ENCODE measurements around the gene ZFHX2.
"Not testable (repeated sequence)": the region's sequence is repeated elsewhere in the genome, so short reads cannot be mapped to it uniquely, and the experiment has no call there.

ZFHX2 gene

GRCh38 chr14:23583761-23584526 lies 32.4 kb upstream of the ZFHX2 start:
- H3K79me1 ChIP-seq (ENCODE audit: low read depth, low read length); H3K4ac ChIP-seq (ENCODE audit: low read length): not testable (repeated sequence)
- no CpG with 5 or more reads among the region's 25 CpGs for WGBS, 2 donors (ENCODE audit: extremely low coverage in 2 of 2, insufficient read length in 2 of 2, insufficient replicate concordance in 1 of 2)

GRCh38 chr14:23582906-23583760 lies 31.6 kb upstream of the ZFHX2 start:
- Histone ChIP-seq H3K4me3 (ENCODE audit: low read length in 2 of 2) (no peak overlapping the region), H4K8ac (ENCODE audit: low read depth, low read length) (no peak overlapping the region), H3K27ac (replicated peaks; ENCODE audit: low read length) (no peak overlapping the region), H3K79me1 (ENCODE audit: low read depth, low read length) (no peaks in the 10 kb centered on the region), H2BK12ac (ENCODE audit: low read length) (no peak overlapping the region), H3K36me3 (replicated peaks in 1 of 2; ENCODE audit: control insufficient read depth in 2 of 2, insufficient read depth in 2 of 2, low read length in 2 of 2) (no peaks in the 10 kb centered on the region), H3K4ac (ENCODE audit: low read length) (no peak overlapping the region), H3K9ac (ENCODE audit: low read depth, low read length, poor library complexity) (no peak overlapping the region), H2BK15ac (ENCODE audit: low read length) (no peak overlapping the region), H3K9me3 (replicated peaks in 1 of 2; ENCODE audit: control insufficient read depth in 2 of 2, insufficient read depth in 1 of 2, low read depth in 1 of 2, low read length in 2 of 2) (no peaks in the 10 kb centered on the region), H3K18ac (ENCODE audit: low read length) (no peak overlapping the region), H2BK120ac (ENCODE audit: low read depth, low read length) (no peak overlapping the region), H2AK5ac (ENCODE audit: low read depth, low read length) (no peak overlapping the region), H3K23ac (ENCODE audit: low read depth, low read length, poor library complexity) (no peak overlapping the region), H2BK5ac (ENCODE audit: low read length) (no peak overlapping the region), H3K4me1 (ENCODE audit: control insufficient read depth in 2 of 2, insufficient read depth in 1 of 2, low read depth in 1 of 2, low read length in 2 of 2) (peaks cover 6 to 8% of the 10 kb centered on the region in 2 donors), H3K14ac (ENCODE audit: low read length) (no peak overlapping the region), H4K91ac (ENCODE audit: low read depth, low read length, poor library complexity) (no peak overlapping the region), H2AFZ (ENCODE audit: low read length) (no peak overlapping the region), H3K4me2 (ENCODE audit: insufficient read depth, low read length, poor library complexity, severe bottlenecking) (no peak overlapping the region), H3K27me3 (ENCODE audit: control insufficient read depth in 3 of 3, insufficient read depth in 3 of 3, low read depth in 1 of 3, low read length in 3 of 3) (peaks cover 0 to 20% (median 0%) of the 10 kb centered on the region in 3 experiments)
- WGBS, 2 donors (ENCODE audit: extremely low coverage in 2 of 2, insufficient read length in 2 of 2, insufficient replicate concordance in 1 of 2), result no CpG with 5 or more reads among the region's 3 CpGs
- DNase-seq (ENCODE audit: low spot score), result no peak

More at GRCh38 chr14:23583761-23584526, 32.4 kb upstream of the ZFHX2 start:
- not testable (repeated sequence) for H2BK15ac ChIP-seq (ENCODE audit: low read length); H2BK12ac ChIP-seq (ENCODE audit: low read length); H3K36me3 ChIP-seq (replicated peaks in 1 of 2; ENCODE audit: control insufficient read depth in 2 of 2, insufficient read depth in 2 of 2, low read length in 2 of 2); H3K23ac ChIP-seq (ENCODE audit: low read depth, low read length, poor library complexity); H4K91ac ChIP-seq (ENCODE audit: low read depth, low read length, poor library complexity); H2AFZ ChIP-seq (ENCODE audit: low read length); H3K27ac ChIP-seq (replicated peaks; ENCODE audit: low read length); DNase-seq (ENCODE audit: low spot score); H3K9me3 ChIP-seq (replicated peaks in 1 of 2; ENCODE audit: control insufficient read depth in 2 of 2, insufficient read depth in 1 of 2, low read depth in 1 of 2, low read length in 2 of 2); H2AK5ac ChIP-seq (ENCODE audit: low read depth, low read length); H3K4me3 ChIP-seq (ENCODE audit: low read length in 2 of 2); H2BK5ac ChIP-seq (ENCODE audit: low read length); H4K8ac ChIP-seq (ENCODE audit: low read depth, low read length); H2BK120ac ChIP-seq (ENCODE audit: low read depth, low read length); H3K9ac ChIP-seq (ENCODE audit: low read depth, low read length, poor library complexity); H3K18ac ChIP-seq (ENCODE audit: low read length); H3K4me2 ChIP-seq (ENCODE audit: insufficient read depth, low read length, poor library complexity, severe bottlenecking); H3K4me1 ChIP-seq (ENCODE audit: control insufficient read depth in 2 of 2, insufficient read depth in 1 of 2, low read depth in 1 of 2, low read length in 2 of 2)
- peak overlapping the region; percentile 21 for H3K14ac ChIP-seq (ENCODE audit: low read length)
- peaks cover 0 to 15% (median 0%) of the 10 kb centered on the region in 3 experiments for H3K27me3 ChIP-seq (ENCODE audit: control insufficient read depth in 3 of 3, insufficient read depth in 3 of 3, low read depth in 1 of 3, low read length in 3 of 3)

GRCh38 chr14:23580948-23581281 lies 29.4 kb upstream of the ZFHX2 start:
- H3K4ac ChIP-seq (ENCODE audit: low read length), result no peak overlapping the region
- H3K27me3 ChIP-seq (ENCODE audit: control insufficient read depth in 3 of 3, insufficient read depth in 3 of 3, low read depth in 1 of 3, low read length in 3 of 3), result peaks cover 12 to 39% (median 18%) of the 10 kb centered on the region in 3 experiments
- H3K4me2 ChIP-seq (ENCODE audit: insufficient read depth, low read length, poor library complexity, severe bottlenecking), result no peak overlapping the region
- H2AFZ ChIP-seq (ENCODE audit: low read length), result no peak overlapping the region
- peaks cover 6 to 13% of the 10 kb centered on the region in 2 donors for H3K4me1 ChIP-seq (ENCODE audit: control insufficient read depth in 2 of 2, insufficient read depth in 1 of 2, low read depth in 1 of 2, low read length in 2 of 2)
- H3K4me3 ChIP-seq (ENCODE audit: low read length in 2 of 2), result no peak overlapping the region
- no peak overlapping the region for H2BK5ac ChIP-seq (ENCODE audit: low read length)
- no peak overlapping the region for H3K27ac ChIP-seq (replicated peaks; ENCODE audit: low read length)
- no peak for DNase-seq (ENCODE audit: low spot score)
- H2BK12ac ChIP-seq (ENCODE audit: low read length), result no peak overlapping the region
- no peak overlapping the region for H2BK120ac ChIP-seq (ENCODE audit: low read depth, low read length)
- H4K91ac ChIP-seq (ENCODE audit: low read depth, low read length, poor library complexity), result no peak overlapping the region
- H3K9me3 ChIP-seq (replicated peaks in 1 of 2; ENCODE audit: control insufficient read depth in 2 of 2, insufficient read depth in 1 of 2, low read depth in 1 of 2, low read length in 2 of 2), result no peaks in the 10 kb centered on the region
- H3K9ac ChIP-seq (ENCODE audit: low read depth, low read length, poor library complexity), result no peak overlapping the region
- H2AK5ac ChIP-seq (ENCODE audit: low read depth, low read length), result no peak overlapping the region
- H3K23ac ChIP-seq (ENCODE audit: low read depth, low read length, poor library complexity), result no peak overlapping the region
- peak overlapping the region; percentile 57 for H3K18ac ChIP-seq (ENCODE audit: low read length)
- WGBS, 2 donors (ENCODE audit: extremely low coverage in 2 of 2, insufficient read length in 2 of 2, insufficient replicate concordance in 1 of 2), result no CpG with 5 or more reads among the region's 8 CpGs
- H2BK15ac ChIP-seq (ENCODE audit: low read length), result no peak overlapping the region
- H4K8ac ChIP-seq (ENCODE audit: low read depth, low read length), result no peak overlapping the region
- H3K79me1 ChIP-seq (ENCODE audit: low read depth, low read length), result peaks cover 3% of the 10 kb centered on the region
- no peaks in the 10 kb centered on the region for H3K36me3 ChIP-seq (replicated peaks in 1 of 2; ENCODE audit: control insufficient read depth in 2 of 2, insufficient read depth in 2 of 2, low read length in 2 of 2)
- peak overlapping the region; percentile 71 for H3K14ac ChIP-seq (ENCODE audit: low read length)

All from neuronal stem cell (in vitro differentiated cells).